A549 treated with RU486 at 1 μM for 4 hours (cell line): Measurements from ENCODE around the gene SLAMF7. TPM values are rescaled to one million over a fixed set of nuclear protein-coding genes. Genes with fewer than 3 reads are reported as not detected.

Source experiments
- total RNA-seq: library from RNA; stranded (reverse); fragments of 200-300 nt; extraction: Qiagen RNA extraction; gene quantifications from 5 replicates; pipeline ENCODE4 v1.2.3, GENCODE V29; 2022; ENCODE audit warnings: low read depth

Gene SLAMF7
- total RNA-seq: 1.6 to 2.6 TPM (median 1.8 TPM) in 5 replicates

GRCh38 chr1:160739098-160739511, at the start of gene SLAMF7:
SLAMF7 (plus strand) TSS chr1:160739247; CDS start chr1:160739302, 55 bp downstream.

DNA sequence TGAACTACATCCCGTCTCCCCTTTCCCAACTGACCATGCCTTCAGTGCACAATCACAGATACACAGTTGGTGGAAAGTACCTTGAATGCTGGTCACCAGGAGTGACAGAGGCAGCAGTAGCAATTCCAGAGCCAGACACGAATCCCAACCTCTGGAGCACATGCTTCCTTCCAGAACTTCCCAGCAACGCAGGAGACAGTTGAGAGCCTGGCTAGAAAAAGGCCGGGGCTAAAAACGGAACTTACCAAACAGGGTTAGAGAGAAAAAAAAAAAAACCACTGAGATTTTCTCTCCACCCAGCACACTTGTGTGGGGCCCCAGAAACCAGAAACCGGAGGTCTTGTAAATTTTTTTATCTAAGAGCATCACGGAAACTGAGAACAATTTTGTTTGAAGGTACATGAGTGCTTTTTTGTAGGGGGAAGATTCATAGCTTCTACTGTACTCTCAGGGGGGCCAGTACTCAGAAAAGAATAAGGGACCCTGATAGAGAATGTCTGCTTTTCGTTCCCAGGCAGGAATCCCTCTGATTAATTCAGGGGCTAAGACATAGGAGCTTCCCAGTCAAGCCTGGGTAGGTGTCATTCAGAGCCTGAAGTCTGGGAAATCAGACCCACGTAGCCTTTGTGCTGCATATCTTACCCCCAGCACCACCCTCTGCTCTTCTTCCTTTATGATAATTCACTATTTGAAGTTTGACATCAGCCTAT, 27.3 kb upstream of the SLAMF7 start, which contains the start of gene CD48:
TSS of gene CD48 (minus strand) at position 221 of the 710 bp plus-strand sequence. CDS start at position 162, 59 bp downstream.

GRCh38 chr1:160795951-160796383, 56.9 kb downstream of the SLAMF7 start, which contains the start of gene LY9:
LY9 (plus strand) TSS chr1:160796174; CDS start chr1:160796188, 14 bp downstream.

Other genes with a start within 250 kb of the SLAMF7 start
- gene SLAMF6, start 216.0 kb upstream of the SLAMF7 start, total RNA-seq: not detected in 5 replicates
- gene CD84, start 159.8 kb upstream of the SLAMF7 start, total RNA-seq: not detected in 5 replicates
- gene SLAMF1, start 92.2 kb upstream of the SLAMF7 start, total RNA-seq: not detected in 5 replicates
- gene CD48, start 27.4 kb upstream of the SLAMF7 start, total RNA-seq: not detected in 5 replicates
- 0.06 to 0.29 TPM (median 0.13 TPM) in 5 replicates for gene LY9, start 56.9 kb downstream of the SLAMF7 start, total RNA-seq
- gene CD244, start 123.6 kb downstream of the SLAMF7 start, total RNA-seq: not detected in 5 replicates
- gene ITLN1, start 145.9 kb downstream of the SLAMF7 start, total RNA-seq: 0.22 TPM in 1 of 5 replicates, not detected in the others
- gene ITLN2, start 215.6 kb downstream of the SLAMF7 start, total RNA-seq: 0.22 to 0.33 TPM in 2 of 5 replicates, not detected in the others